ENCODE measurements around the gene CANT1.

The CANT1 gene

DNA sequence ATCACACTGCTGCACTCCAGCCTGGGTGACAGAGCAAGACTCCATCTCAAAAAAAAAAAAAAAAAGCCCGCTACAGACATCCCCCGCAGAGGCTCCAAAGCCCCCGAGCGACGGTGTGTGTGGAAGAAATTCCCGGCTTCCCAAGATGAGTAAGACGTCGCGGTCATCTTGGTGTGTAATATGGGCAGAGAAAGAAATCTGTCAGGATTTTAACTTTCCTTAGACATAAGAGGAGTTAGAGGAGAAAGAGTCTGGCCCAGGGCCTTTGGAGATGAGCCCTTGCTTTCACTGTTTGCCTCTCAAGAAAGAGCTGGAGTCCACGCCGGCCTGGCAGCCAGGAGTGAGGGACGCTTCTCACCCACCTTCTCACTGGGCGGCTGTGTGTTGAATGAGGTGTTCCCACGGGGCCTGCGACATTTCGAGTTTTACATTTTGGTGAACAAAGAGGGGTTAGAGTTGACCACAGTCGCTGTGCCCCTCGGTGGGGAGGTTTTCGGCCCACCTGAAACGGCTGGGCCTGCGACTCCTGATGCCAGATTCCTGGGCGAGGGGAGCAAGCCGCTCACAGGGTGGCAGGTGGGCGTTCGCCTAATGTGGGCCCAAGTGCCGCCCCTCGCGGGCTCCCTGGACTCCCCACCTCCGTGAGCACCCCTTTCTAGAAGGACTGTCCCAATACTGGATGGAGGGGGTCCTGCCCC is 32.3 kb upstream of the CANT1 start:
- no peaks in the 10 kb centered on the region for H3K4me1 ChIP-seq (ENCODE audit: insufficient read depth, low read length)
- no peaks in the 10 kb centered on the region for H3K27me3 ChIP-seq (ENCODE audit: control insufficient read depth in 1 of 2, insufficient read depth in 2 of 2, low read length in 2 of 2)
- H3K4me3 ChIP-seq (ENCODE audit: low read depth in 1 of 2, low read length in 2 of 2), result no peak overlapping the region
- no peak overlapping the region for H3K9ac ChIP-seq (ENCODE audit: low read length)
- H3K36me3 ChIP-seq (ENCODE audit: insufficient read depth, low read length), result no peaks in the 10 kb centered on the region
- H3K27ac ChIP-seq (ENCODE audit: low read depth, low read length), result no peak overlapping the region
- no peaks in the 10 kb centered on the region for H3K9me3 ChIP-seq (ENCODE audit: low read length)

- no peaks in the 10 kb centered on the region for H3K27me3 ChIP-seq (ENCODE audit: control insufficient read depth in 1 of 2, insufficient read depth in 2 of 2, low read length in 2 of 2)
- H3K4me1 ChIP-seq (ENCODE audit: insufficient read depth, low read length), result no peaks in the 10 kb centered on the region
- no peaks in the 10 kb centered on the region for H3K9me3 ChIP-seq (ENCODE audit: low read length)
- no peaks in the 10 kb centered on the region for H3K36me3 ChIP-seq (ENCODE audit: insufficient read depth, low read length)
- H3K27ac ChIP-seq (ENCODE audit: low read depth, low read length), result no peak overlapping the region
- no peak overlapping the region for H3K4me3 ChIP-seq (ENCODE audit: low read depth in 1 of 2, low read length in 2 of 2)
- H3K9ac ChIP-seq (ENCODE audit: low read length), result no peak overlapping the region
Measured at GRCh38 chr17:79041041-79041570, 31.5 kb upstream of the CANT1 start.

DNA sequence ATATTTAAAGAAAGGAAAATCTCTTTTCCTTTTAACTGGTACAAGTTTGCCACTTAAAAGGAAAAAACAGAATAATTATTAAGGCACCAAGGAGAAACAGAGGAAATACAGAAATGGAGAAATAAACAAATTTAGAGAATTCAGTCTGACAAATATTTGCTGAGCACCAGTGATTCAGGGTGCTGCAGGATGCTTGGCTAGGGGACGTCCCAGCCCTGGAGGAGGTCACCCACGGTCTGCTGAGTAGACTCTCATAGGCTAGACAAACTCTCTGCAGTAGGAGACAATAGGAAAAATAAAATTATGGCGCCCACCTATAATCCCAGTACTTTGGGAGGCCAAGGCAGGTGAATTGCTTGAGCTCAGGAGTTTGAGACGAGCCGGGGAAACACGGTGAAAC is 30.3 kb upstream of the CANT1 start:
- no peaks in the 10 kb centered on the region for H3K36me3 ChIP-seq (ENCODE audit: insufficient read depth, low read length)

DNA sequence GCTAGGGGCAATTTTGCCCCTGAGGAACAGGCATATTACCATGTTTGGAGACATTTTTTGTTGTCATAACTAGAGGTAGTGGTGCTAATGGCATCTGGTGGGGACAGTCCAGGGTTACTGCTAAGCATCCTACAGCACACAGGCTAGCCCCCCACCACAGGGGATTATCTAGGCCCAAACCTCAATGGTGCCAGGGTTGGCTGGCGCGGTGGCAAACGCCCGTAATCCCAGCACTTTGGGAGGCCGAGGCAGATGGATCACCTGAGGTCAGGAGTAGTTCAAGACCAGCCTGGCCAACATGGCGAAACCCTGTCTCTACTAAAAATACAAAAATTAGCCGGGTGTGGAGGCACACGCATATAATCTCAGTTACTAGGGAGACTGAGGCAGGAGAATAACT is 29.6 kb upstream of the CANT1 start:
- H3K4me3 ChIP-seq (ENCODE audit: low read depth in 1 of 2, low read length in 2 of 2), result no peak overlapping the region
- no peaks in the 10 kb centered on the region for H3K9me3 ChIP-seq (ENCODE audit: low read length)
- no peak overlapping the region for H3K9ac ChIP-seq (ENCODE audit: low read length)
- no peaks in the 10 kb centered on the region for H3K27me3 ChIP-seq (ENCODE audit: control insufficient read depth in 1 of 2, insufficient read depth in 2 of 2, low read length in 2 of 2)
- no peaks in the 10 kb centered on the region for H3K36me3 ChIP-seq (ENCODE audit: insufficient read depth, low read length)
- peaks cover 5% of the 10 kb centered on the region for H3K4me1 ChIP-seq (ENCODE audit: insufficient read depth, low read length)
- H3K27ac ChIP-seq (ENCODE audit: low read depth, low read length), result no peak overlapping the region

More for the DNA sequence above, 30.3 kb upstream of the CANT1 start:
- Histone ChIP-seq H3K9ac (ENCODE audit: low read length) (no peak overlapping the region), H3K27me3 (ENCODE audit: control insufficient read depth in 1 of 2, insufficient read depth in 2 of 2, low read length in 2 of 2) (no peaks in the 10 kb centered on the region), H3K4me1 (ENCODE audit: insufficient read depth, low read length) (no peaks in the 10 kb centered on the region), H3K9me3 (ENCODE audit: low read length) (no peaks in the 10 kb centered on the region), H3K4me3 (ENCODE audit: low read depth in 1 of 2, low read length in 2 of 2) (no peak overlapping the region), H3K27ac (ENCODE audit: low read depth, low read length) (no peak overlapping the region)

DNA sequence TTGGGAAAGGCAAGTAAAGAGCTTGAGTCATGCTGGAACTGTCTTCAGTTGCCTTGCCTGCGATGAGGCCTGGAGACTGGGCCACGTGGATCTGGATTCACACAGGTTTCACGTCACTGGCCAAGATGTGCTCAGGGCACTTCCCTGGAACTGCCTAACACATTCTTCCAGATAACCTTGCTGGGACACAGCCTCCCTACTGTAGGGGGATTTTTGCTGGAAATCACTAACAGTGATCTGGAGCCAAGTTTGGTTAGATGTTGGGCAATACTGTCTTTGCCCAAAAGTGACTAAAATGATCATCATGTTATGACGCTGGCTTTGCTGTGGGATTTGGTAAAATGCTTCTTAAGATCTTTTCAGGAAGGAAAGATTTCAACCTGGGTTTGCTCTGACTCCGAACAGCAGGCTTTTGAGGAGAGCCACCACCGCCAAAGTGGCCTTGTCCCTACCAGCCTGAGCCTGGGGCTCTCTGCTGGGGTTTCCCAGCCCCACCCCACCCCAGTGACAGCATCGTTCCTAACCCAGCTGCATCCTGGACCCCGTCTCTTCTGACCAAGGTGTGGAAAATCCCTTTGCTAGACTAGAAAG is 29.1 kb upstream of the CANT1 start:
- Histone ChIP-seq H3K4me1 (ENCODE audit: insufficient read depth, low read length) (peaks cover 8% of the 10 kb centered on the region), H3K9ac (ENCODE audit: low read length) (no peak overlapping the region)

DNA sequence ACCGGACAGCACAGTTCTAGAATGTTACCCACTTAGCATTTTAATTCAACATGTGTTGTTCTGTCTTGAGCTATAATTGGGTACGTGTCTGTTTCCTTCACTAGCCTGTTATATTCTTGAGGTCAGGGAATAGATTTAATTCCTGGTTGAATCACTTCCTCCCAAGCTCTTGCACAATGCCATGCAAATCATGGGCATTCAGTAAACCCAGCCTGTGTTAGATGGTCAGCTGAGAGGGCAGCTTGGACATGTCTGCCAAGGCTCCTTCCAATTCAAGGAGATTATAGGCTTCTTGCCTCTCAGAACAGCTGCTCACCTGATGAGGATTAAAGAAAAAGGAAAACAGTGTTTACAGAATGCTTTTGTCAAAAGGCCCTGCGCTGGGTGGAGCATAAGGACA is 27.0 kb upstream of the CANT1 start:
- Histone ChIP-seq H3K4me3 (ENCODE audit: low read depth in 1 of 2, low read length in 2 of 2) (no peak overlapping the region), H3K27me3 (ENCODE audit: control insufficient read depth in 1 of 2, insufficient read depth in 2 of 2, low read length in 2 of 2) (no peaks in the 10 kb centered on the region), H3K4me1 (ENCODE audit: insufficient read depth, low read length) (peaks cover 10% of the 10 kb centered on the region), H3K36me3 (ENCODE audit: insufficient read depth, low read length) (no peaks in the 10 kb centered on the region), H3K9me3 (ENCODE audit: low read length) (no peaks in the 10 kb centered on the region), H3K9ac (ENCODE audit: low read length) (no peak overlapping the region), H3K27ac (ENCODE audit: low read depth, low read length) (no peak overlapping the region)

More for the DNA sequence above, 29.1 kb upstream of the CANT1 start:
- Histone ChIP-seq H3K9me3 (ENCODE audit: low read length) (no peaks in the 10 kb centered on the region), H3K27me3 (ENCODE audit: control insufficient read depth in 1 of 2, insufficient read depth in 2 of 2, low read length in 2 of 2) (no peaks in the 10 kb centered on the region), H3K36me3 (ENCODE audit: insufficient read depth, low read length) (no peaks in the 10 kb centered on the region), H3K4me3 (ENCODE audit: low read depth in 1 of 2, low read length in 2 of 2) (no peak overlapping the region), H3K27ac (ENCODE audit: low read depth, low read length) (no peak overlapping the region)

DNA sequence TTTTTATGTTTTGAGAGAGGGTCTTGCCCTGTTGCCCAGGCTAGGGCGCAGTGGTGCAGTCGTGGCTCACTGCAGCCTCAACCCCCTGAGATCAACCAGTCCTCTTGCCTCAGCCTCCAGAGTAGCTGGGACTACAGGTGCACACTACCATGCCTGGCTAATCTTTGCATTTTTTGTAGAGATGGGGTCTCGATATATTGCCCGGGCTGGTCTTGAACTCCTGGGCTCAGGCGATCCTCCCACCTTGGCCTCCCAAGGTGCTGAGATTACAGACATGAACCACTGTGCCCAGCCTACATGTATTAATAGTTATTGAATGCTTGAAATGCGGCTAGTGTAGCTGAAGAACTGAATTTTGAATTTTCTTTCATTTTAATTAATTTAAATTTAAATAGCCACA is 26.6 kb upstream of the CANT1 start:
- H3K4me1 ChIP-seq (ENCODE audit: insufficient read depth, low read length), result peaks cover 10% of the 10 kb centered on the region
- H3K9ac ChIP-seq (ENCODE audit: low read length), result no peak overlapping the region
- no peak overlapping the region for H3K27ac ChIP-seq (ENCODE audit: low read depth, low read length)
- no peaks in the 10 kb centered on the region for H3K36me3 ChIP-seq (ENCODE audit: insufficient read depth, low read length)
- H3K9me3 ChIP-seq (ENCODE audit: low read length), result no peaks in the 10 kb centered on the region
- H3K4me3 ChIP-seq (ENCODE audit: low read depth in 1 of 2, low read length in 2 of 2), result no peak overlapping the region
- H3K27me3 ChIP-seq (ENCODE audit: control insufficient read depth in 1 of 2, insufficient read depth in 2 of 2, low read length in 2 of 2), result no peaks in the 10 kb centered on the region

- Histone ChIP-seq H3K27me3 (ENCODE audit: control insufficient read depth in 1 of 2, insufficient read depth in 2 of 2, low read length in 2 of 2) (no peaks in the 10 kb centered on the region), H3K9ac (ENCODE audit: low read length) (no peak overlapping the region), H3K36me3 (ENCODE audit: insufficient read depth, low read length) (no peaks in the 10 kb centered on the region), H3K27ac (ENCODE audit: low read depth, low read length) (no peak overlapping the region), H3K9me3 (ENCODE audit: low read length) (no peaks in the 10 kb centered on the region), H3K4me1 (ENCODE audit: insufficient read depth, low read length) (peaks cover 10% of the 10 kb centered on the region), H3K4me3 (ENCODE audit: low read depth in 1 of 2, low read length in 2 of 2) (no peak overlapping the region)
Measured at GRCh38 chr17:79035686-79036085, 26.1 kb upstream of the CANT1 start.

DNA sequence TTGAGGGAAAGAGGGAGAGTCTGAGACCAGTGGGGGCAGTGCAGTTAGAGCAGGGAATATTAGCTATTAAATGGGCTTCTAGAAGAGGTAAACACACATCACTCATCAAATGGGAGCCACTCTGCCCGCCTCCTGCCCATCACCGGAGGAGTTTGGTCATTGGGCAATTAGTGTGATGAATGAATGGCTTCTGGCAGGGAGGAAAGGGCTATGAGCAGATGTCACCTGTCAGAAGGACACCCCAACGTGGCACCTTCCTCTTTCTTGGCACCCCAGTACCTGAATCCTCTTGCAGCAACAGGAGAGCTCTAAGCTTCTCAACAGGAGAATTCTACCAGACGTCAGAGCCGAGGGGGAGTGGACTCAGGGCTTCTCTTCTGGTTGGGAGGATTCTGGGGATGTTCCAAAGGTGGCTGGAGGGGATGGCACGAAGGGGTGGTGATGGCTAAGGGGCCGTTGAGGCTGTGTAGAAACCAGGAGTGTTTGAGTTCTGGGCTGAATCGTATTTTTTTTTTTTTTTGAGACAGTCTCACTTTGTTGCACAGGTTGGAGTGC is 25.4 kb upstream of the CANT1 start:
- peaks cover 10% of the 10 kb centered on the region for H3K4me1 ChIP-seq (ENCODE audit: insufficient read depth, low read length)
- H3K27ac ChIP-seq (ENCODE audit: low read depth, low read length), result no peak overlapping the region
- H3K4me3 ChIP-seq (ENCODE audit: low read depth in 1 of 2, low read length in 2 of 2), result no peak overlapping the region
- H3K36me3 ChIP-seq (ENCODE audit: insufficient read depth, low read length), result no peaks in the 10 kb centered on the region
- no peaks in the 10 kb centered on the region for H3K9me3 ChIP-seq (ENCODE audit: low read length)
- H3K9ac ChIP-seq (ENCODE audit: low read length), result no peak overlapping the region
- no peaks in the 10 kb centered on the region for H3K27me3 ChIP-seq (ENCODE audit: control insufficient read depth in 1 of 2, insufficient read depth in 2 of 2, low read length in 2 of 2)

GRCh38 chr17:79033741-79034501 is 24.4 kb upstream of the CANT1 start:
- Histone ChIP-seq H3K9ac (ENCODE audit: low read length) (no peak overlapping the region), H3K4me3 (ENCODE audit: low read depth in 1 of 2, low read length in 2 of 2) (no peak overlapping the region), H3K9me3 (ENCODE audit: low read length) (no peaks in the 10 kb centered on the region), H3K27ac (ENCODE audit: low read depth, low read length) (no peak overlapping the region), H3K4me1 (ENCODE audit: insufficient read depth, low read length) (peaks cover 10% of the 10 kb centered on the region), H3K36me3 (ENCODE audit: insufficient read depth, low read length) (no peaks in the 10 kb centered on the region), H3K27me3 (ENCODE audit: control insufficient read depth in 1 of 2, insufficient read depth in 2 of 2, low read length in 2 of 2) (no peaks in the 10 kb centered on the region)

DNA sequence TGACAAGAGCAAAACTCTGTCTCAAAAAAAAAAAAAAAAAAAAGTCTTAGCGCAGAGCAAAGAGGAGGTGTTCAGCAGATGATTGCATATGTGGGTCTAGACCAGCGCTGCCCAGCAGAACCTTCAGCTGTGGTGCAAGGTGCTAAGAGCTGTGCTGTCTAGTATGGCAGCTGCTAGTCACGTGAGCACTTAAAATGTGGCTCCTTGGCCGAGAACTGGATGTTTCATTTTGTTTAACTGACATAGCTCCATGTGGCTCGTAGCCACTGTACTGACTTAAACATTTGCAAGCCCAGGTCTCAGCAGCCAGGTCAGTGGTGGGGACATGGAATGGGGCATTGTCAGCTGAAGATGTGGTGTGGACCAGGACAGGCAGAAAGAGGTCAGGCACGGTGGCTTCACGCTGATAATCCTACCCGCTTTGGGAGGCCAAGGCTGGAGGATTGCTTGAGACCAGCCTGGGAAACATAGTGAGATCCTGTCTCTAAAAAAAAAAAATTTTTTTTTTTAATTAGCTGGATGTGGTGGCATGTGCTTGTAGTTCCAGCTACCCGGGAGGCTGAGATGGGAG is 23.6 kb upstream of the CANT1 start:
- H3K4me3 ChIP-seq (ENCODE audit: low read depth in 1 of 2, low read length in 2 of 2), result no peak overlapping the region
- H3K4me1 ChIP-seq (ENCODE audit: insufficient read depth, low read length), result peaks cover 13% of the 10 kb centered on the region
- H3K27ac ChIP-seq (ENCODE audit: low read depth, low read length), result no peak overlapping the region
- H3K36me3 ChIP-seq (ENCODE audit: insufficient read depth, low read length), result no peaks in the 10 kb centered on the region
- H3K9me3 ChIP-seq (ENCODE audit: low read length), result no peaks in the 10 kb centered on the region
- no peaks in the 10 kb centered on the region for H3K27me3 ChIP-seq (ENCODE audit: control insufficient read depth in 1 of 2, insufficient read depth in 2 of 2, low read length in 2 of 2)
- H3K9ac ChIP-seq (ENCODE audit: low read length), result no peak overlapping the region

All from muscle layer of colon (tissue), 2 donors.